Astrocyte of the cerebellum (primary cell): Measurements from ENCODE around the gene DPYD.

ENCODE experiments used
- DNase-seq: peaks from one replicate; pipeline ENCODE4 v3.0.0-alpha.2; 2011; ENCODE audit warnings: low read depth
- H3K4me3 ChIP-seq: 2 replicates; pipeline ENCODE4 v1.5.1; 2011; ENCODE audit warnings: mild to moderate bottlenecking, low read depth, low read length, moderate library complexity
- in situ Hi-C: cut with HindIII; loops from 2 replicates; pipeline ENCODE4 v1.10.0; 2017; ENCODE audit warnings: low sequenced_read_pairs
- TF ChIP-seq, protein P1 (sequence below): IDR thresholded peaks from 2 replicates; pipeline ENCODE4 v1.5.1; 2012; ENCODE audit warnings: low read length, low read depth, moderate library complexity, mild to moderate bottlenecking; ENCODE audit errors: missing control alignments

The DPYD gene

DNA sequence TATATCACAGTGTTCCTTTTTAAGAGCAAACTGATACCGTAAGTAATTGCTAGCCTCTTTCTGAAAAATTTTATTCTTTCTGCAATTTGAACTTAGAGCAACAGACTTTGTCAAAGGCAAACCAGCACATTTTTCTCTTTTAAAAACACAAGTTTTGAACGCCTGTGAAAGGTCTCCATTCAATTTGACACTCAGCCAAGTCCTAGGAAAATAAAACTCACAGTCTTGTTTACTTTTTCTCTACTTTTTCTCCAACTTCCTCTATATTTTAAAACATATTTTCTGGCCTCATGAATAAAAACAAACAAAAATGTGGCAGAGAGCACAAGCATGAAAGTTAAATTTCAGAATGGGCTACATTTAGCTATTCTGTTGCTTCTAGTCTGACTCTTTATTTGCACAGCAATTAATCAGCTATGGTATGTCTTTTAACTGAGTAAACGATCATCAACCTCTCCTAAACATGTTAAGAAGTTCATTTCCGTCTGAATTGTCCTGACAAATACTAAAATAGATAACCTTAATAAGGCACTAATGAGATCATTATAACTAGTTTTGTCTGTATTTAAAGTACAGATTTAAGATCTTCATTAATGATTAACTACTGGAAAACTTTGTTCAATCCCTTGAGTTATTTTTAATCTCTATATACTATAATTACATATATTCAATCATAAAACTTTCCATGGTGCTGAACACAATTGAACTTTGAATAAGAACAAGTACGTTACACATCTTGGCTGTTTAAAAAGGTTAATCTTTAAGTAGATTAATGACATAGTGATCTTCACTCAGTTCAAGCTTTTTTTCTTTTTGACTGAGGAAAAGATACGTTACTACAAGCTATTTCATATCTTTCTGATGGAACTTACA, 648.7 kb downstream of the DPYD start:
- in situ Hi-C loops, result no loop called here
- TF ChIP-seq, protein P1, sequence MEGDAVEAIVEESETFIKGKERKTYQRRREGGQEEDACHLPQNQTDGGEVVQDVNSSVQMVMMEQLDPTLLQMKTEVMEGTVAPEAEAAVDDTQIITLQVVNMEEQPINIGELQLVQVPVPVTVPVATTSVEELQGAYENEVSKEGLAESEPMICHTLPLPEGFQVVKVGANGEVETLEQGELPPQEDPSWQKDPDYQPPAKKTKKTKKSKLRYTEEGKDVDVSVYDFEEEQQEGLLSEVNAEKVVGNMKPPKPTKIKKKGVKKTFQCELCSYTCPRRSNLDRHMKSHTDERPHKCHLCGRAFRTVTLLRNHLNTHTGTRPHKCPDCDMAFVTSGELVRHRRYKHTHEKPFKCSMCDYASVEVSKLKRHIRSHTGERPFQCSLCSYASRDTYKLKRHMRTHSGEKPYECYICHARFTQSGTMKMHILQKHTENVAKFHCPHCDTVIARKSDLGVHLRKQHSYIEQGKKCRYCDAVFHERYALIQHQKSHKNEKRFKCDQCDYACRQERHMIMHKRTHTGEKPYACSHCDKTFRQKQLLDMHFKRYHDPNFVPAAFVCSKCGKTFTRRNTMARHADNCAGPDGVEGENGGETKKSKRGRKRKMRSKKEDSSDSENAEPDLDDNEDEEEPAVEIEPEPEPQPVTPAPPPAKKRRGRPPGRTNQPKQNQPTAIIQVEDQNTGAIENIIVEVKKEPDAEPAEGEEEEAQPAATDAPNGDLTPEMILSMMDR, result no peak
- H3K4me3 ChIP-seq, result no peak overlapping the region
- no peak for DNase-seq

- TF ChIP-seq, protein P1, result no peak
- in situ Hi-C loops, result no loop called here
- DNase-seq, result no peak
- no peak overlapping the region for H3K4me3 ChIP-seq
These were observed 650.1 kb downstream of the DPYD start for GRCh38 chr1:97270508-97271307.

GRCh38 chr1:97265630-97266029, 655.2 kb downstream of the DPYD start:
- no peak for DNase-seq
- TF ChIP-seq, protein P1, result no peak
- no peak overlapping the region for H3K4me3 ChIP-seq
- in situ Hi-C loops, result no loop called here

- no peak for DNase-seq
- in situ Hi-C loops, result no loop called here
- H3K4me3 ChIP-seq, result no peak overlapping the region
- TF ChIP-seq, protein P1, result no peak
These were observed 658.0 kb downstream of the DPYD start for GRCh38 chr1:97262842-97263241.

GRCh38 chr1:97258597-97258996, 662.2 kb downstream of the DPYD start:
- TF ChIP-seq, protein P1, result no peak
- DNase-seq, result no peak
- in situ Hi-C loops, result no loop called here
- H3K4me3 ChIP-seq, result no peak overlapping the region

DNA sequence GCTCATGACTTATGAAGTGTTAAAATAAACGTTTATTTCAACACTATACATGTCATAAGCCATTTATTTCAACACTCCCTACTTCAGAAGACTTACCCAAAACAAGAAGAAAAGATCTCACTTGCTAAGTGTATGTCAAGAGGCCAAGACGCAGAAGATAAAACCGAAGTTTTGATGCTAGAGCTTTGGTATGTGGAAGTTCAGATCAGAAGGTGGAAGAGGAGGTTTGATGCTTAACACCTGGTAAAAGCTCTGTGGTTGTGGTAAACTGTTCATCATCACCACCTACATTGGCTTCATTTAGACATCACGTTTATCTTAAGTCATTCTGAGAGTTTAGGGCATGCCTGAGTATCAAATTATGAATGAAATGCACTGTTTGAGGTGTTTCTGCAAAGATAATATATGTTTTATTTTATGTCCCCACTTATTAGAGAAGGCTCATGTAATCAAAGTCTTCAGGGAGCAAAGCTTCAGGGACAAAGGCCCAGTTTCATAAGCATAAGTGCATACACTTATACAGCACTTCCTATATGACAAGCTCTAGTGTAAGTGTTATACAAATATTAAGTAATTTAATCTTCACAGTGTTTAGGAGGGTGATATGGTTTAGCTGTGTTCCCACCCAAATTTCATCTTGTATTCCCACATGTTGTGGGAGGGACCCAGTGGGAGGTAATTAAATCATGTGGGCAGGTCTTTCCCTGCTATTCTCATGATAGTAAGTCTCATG, 665.9 kb downstream of the DPYD start:
- in situ Hi-C loops, result no loop called here
- TF ChIP-seq, protein P1, result no peak
- DNase-seq, result no peak
- H3K4me3 ChIP-seq, result no peak overlapping the region
